ENCODE measurements around the gene VASP.

Gene VASP

DNA sequence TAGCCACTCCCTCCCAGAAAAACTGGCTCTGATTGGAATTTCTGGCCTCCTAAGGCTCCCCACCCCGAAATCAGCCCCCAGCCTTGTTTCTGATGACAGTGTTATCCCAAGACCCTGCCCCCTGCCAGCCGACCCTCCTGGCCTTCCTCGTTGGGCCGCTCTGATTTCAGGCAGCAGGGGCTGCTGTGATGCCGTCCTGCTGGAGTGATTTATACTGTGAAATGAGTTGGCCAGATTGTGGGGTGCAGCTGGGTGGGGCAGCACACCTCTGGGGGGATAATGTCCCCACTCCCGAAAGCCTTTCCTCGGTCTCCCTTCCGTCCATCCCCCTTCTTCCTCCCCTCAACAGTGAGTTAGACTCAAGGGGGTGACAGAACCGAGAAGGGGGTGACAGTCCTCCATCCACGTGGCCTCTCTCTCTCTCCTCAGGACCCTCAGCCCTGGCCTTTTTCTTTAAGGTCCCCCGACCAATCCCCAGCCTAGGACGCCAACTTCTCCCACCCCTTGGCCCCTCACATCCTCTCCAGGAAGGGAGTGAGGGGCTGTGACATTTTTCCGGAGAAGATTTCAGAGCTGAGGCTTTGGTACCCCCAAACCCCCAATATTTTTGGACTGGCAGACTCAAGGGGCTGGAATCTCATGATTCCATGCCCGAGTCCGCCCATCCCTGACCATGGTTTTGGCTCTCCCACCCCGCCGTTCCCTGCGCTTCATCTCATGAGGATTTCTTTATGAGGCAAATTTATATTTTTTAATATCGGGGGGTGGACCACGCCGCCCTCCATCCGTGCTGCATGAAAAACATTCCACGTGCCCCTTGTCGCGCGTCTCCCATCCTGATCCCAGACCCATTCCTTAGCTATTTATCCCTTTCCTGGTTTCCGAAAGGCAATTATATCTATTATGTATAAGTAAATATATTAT is 33.3 kb upstream of the VASP start:
- DNase-seq (ENCODE audit: low read depth), result peak; percentile 20

GRCh38 chr19:45474606-45475521 is 32.4 kb upstream of the VASP start:
- peak; percentile 20 for DNase-seq (ENCODE audit: low read depth)

- DNase-seq (ENCODE audit: low read depth), result no peak
These were observed 31.6 kb upstream of the VASP start for GRCh38 chr19:45475537-45476291.

- DNase-seq (ENCODE audit: low read depth), result no peak
These were observed 31.0 kb upstream of the VASP start for GRCh38 chr19:45476304-45476703.

DNA sequence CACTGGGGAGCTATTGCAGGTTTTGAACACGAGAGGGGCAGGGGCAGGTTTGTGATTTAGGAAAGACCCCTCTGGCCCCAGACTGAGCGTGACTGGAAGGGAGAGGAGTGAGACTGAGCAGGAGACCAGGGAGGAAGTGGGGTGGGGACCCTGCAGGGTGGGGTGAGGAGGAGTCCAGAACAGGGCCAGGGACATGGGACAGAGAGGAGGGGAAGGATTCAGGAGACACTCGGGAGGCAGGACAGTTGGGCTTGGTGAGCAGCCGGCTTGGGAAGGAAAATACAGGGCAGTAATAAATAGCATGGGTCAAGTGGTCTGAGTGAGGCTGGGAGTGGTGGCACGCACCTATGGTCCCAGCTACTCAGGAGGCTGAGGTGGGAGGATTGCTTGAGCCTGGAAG is 30.1 kb upstream of the VASP start:
- no peak for DNase-seq (ENCODE audit: low read depth)

DNA sequence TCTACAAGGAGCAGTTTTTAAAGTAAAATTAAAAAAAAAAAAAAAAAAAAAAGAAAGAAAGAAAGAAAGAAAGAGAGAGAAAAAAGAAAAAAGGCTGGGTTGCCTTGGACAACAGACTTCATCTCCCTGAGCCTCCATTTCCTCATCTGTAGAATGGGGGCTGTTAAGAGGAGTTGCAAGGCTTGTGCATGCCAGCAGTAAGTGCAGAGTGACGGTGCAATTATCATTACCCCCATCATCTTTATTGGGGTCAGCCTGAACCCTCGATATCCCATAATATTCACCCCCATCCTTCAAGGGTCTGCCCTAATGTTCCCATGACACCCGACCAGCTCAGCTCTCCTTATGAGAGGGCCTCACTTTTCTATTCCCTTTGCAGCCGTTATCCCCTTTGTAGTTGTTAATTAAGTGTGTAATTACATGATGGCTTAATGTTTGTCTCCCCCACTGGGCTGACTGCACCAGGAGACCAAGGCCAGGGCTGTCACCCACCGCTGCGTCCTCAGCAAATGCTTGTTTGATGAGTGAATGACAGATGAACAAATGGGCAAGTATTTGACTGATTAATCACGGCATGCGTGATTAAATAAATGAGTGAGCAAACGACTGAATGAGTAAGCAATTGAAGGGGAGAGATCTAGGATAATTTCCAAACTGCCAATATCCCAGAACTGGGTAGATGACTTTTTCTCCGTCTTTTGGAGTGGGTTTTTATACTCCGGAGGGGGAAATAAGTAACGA is 29.4 kb upstream of the VASP start:
- DNase-seq (ENCODE audit: low read depth), result no peak

GRCh38 chr19:45478454-45479238 is 28.6 kb upstream of the VASP start:
- peak; percentile 81 for DNase-seq (ENCODE audit: low read depth)

DNA sequence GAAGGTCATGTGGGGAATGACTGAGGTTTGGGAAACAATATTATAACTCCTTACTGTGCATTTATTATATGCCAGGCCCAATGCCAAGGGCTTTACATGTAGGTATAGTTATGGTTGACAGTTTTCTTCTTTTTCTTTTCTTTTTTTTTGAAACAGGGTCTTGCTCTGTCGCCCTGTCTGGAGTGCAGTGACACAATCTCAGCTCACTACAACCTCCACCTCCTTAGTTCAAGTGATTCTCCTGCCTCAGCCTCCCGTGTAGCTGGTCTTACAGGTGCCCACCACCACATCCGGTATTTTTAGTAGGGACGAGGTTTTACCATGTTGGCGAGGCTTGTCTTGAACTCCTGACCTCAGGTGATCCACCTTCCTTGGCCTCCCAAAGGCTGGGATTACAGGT is 24.2 kb upstream of the VASP start:
- DNase-seq (ENCODE audit: low read depth), result no peak

DNA sequence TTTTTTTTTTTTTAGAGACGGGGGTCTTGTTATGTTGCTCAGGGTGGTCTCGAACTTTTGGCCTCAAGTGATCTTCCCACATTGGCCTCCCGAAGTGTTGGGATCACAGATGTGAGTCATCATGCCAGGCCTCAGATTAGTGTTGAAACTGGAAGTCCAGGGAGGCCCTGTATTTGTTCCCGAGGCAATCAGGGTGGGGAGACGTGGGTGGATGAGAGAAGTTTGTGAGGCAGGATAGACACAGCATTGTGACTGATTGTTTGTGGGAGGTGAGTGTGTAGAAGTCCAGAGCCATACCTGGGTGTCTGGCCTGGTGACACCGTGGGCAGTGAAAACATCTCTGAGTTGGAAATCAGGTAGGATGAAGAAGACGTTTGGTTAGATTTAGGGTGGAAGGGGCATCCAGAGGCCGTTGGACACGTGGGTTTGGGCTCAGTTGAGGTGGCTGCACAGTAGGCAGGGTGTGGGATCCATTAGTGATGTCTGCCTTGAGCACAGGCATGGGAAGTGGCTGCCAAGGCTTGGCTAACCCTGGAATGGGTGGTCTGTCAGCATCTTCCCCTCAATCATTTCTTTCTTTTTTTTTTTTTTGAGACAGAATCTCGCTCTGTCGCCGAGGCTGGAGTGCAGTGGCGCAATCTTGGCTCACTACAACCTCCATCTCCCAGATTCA is 22.9 kb upstream of the VASP start:
- DNase-seq (ENCODE audit: low read depth), result no peak

DNA sequence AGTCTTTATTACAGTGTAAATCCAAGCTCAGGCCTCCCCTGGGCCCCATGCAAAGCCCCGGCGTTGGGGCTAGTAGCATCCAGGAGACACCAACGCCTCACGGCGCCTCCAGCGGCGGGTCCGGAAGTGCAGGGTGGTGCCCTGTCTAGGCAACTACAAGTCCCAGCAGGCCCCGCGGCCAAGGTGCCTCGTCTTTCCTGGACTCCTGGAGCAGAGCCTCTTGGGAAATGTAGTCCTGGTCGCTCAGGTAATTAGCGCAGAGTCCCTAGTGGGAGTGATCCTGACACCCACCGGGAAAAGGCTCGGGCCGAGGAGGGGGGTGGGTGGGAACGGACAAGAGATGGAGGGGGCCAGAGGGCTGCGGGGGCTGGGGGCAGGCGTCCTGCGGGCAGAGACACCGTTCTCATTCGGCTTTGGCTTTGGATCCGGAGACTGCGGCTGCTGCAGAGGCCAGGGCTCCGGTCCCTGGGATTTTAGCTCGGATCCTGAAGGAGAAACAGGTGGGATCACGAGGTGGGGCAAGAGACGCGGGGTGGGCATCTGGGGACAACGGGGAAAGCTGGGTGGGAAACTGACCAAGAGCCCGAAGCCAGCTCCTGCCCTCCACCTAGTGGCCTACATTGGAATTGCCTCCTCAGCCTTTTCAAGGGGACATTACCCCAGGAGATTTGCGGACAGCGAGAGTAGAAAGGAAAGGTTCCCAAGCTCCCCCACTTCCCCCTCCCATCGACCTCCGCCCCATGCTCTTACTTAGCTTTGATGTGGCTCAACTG is 21.8 kb upstream of the VASP start:
- DNase-seq (ENCODE audit: low read depth), result peak; percentile 95

- DNase-seq (ENCODE audit: low read depth), result no peak
These were observed 18.6 kb upstream of the VASP start for GRCh38 chr19:45488708-45489107.

- DNase-seq (ENCODE audit: low read depth), result no peak
These were observed 17.9 kb upstream of the VASP start for GRCh38 chr19:45489216-45489855.

GRCh38 chr19:45492137-45492626 is 15.1 kb upstream of the VASP start:
- DNase-seq (ENCODE audit: low read depth), result no peak

- no peak for DNase-seq (ENCODE audit: low read depth)
These were observed 14.4 kb upstream of the VASP start for GRCh38 chr19:45492627-45493470.

DNA sequence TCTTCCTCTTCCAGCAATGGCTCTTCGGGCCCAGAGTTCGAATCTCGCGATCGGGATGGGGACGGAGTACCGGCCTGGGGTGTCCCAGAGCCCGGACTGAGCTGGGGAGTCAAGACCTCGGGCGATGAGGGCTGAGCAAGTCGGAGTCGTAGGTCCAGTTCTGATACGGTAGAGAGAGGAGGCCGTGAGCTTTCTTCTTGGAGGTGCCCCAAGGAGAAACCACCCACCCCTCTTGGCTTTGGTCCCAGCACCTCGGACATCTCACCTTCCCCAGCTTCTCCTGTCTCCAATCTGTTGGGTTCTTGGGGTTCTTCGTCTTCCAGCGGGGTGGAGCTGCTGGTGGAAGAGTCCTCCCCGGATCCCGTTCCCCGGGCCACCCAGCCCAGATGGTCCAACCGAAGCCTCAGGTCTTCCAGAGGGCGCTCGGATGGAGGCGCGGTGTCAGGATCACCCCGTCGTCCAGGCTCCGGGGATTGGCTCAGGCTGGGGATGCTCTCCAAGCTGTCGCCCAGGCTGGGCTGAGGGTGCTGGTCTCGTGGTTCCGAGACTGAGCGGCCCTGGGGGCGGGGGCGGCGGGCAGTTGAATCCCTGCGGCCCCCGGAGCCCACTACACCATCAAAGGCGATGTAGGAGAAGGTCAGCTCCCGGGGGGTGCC is 12.9 kb upstream of the VASP start:
- DNase-seq (ENCODE audit: low read depth), result no peak

GRCh38 chr19:45495178-45495577 is 12.1 kb upstream of the VASP start:
- no peak for DNase-seq (ENCODE audit: low read depth)

DNA sequence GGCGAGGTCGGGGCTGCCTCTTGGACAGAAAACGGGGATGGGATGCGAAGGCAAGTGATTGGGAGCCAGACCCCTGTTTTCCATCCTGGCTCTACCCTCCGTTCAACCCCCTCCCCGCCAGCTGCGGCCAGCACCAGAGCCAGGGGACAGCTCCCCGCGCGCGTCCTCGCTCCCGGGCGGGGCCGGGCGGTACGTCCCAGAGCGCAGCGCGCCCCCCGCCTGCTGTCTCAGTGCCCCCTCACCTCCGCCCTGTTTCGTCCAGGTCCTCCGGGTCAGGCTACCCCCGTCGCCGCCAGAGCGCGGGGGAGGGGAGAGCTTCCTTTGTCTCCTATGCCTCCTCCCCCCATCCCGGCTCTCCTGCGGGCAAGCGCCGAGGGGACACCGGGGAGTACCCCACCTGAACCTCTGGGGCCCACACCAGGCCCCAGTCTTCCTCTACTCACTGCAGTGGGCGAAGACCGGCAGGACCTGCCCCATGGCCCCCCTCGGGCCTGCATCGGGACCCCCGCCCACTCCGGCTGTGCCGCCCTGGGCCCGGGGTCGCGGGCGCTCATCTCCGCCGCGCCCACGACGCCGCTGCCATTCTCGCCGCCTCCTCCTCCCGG is 10.8 kb upstream of the VASP start:
- no peak for DNase-seq (ENCODE audit: low read depth)

Measured in stimulated activated CD8-positive, alpha-beta memory T cell treated with anti-CD3 and anti-CD28 coated beads, Interleukin-12 subunit alpha, Interleukin-12 subunit beta, amount 100 ng/mL, for 1 hour (primary cell).